Left renal cortex interstitium (tissue), 4 donors: ENCODE measurements around the gene FAM216B. TPM values are rescaled to one million over a fixed set of nuclear protein-coding genes. Genes with fewer than 3 reads are reported as not detected.

ENCODE experiments used
- DNase-seq, 4 donors: peaks; one replicate each; pipeline ENCODE4 v3.0.0-alpha.2; 2013; ENCODE audit warnings: low read depth in 4 of 4, low spot score in 2 of 4, missing footprints in 1 of 4
- polyA plus RNA-seq, 4 donors: library from polyadenylated mRNA; unstranded; fragments of 120-200 nt; gene quantifications; one replicate each; pipeline ENCODE4 v1.2.1, GENCODE V29; 2013; ENCODE audit not compliant: insufficient read length in 4 of 4

Gene FAM216B
- polyA plus RNA-seq, 4 donors = 0.05 TPM; not detected in 3

DNA sequence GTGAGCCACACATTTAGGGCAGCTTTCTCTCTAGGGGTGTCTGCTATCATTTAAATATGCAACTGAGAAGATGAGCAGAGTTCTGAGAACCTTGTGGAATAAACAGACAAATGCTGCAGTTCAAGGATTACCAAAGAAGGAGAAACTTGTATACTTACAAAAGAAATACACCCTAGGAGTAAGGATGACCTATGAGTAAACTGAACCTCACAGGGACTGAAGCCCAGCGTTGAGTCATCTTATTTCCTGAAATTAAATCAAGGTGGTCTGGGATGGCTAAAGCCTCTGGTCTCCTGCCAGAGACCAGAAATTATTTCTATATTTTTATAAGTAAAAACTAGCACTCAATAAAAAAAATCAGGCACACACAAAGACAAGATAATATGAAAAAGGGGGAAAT lies 40.1 kb downstream of the FAM216B start:
- no peak for DNase-seq

- no peak for DNase-seq
Measured at GRCh38 chr13:42832341-42833096, 51.1 kb downstream of the FAM216B start.

GRCh38 chr13:42834946-42835345 lies 53.6 kb downstream of the FAM216B start:
- DNase-seq = no peak

GRCh38 chr13:42836930-42837690 lies 55.7 kb downstream of the FAM216B start:
- peak in 2 of 4 donors; percentile 3 to 47 for DNase-seq

Other genes with a start within 250 kb of the FAM216B start
- gene TNFSF11, start 207.4 kb upstream of the FAM216B start, polyA plus RNA-seq = under 1 TPM; 0.22 to 0.33 (median 0.24) TPM
- 10 to 100 TPM; 10.6 to 15.4 (median 12.1) TPM for gene EPSTI1, start 210.7 kb downstream of the FAM216B start, polyA plus RNA-seq
- gene DNAJC15, start 242.0 kb downstream of the FAM216B start, polyA plus RNA-seq = 10 to 100 TPM; 19.9 to 31.9 (median 28.5) TPM